ENCODE results near the gene SDK2.

DNA sequence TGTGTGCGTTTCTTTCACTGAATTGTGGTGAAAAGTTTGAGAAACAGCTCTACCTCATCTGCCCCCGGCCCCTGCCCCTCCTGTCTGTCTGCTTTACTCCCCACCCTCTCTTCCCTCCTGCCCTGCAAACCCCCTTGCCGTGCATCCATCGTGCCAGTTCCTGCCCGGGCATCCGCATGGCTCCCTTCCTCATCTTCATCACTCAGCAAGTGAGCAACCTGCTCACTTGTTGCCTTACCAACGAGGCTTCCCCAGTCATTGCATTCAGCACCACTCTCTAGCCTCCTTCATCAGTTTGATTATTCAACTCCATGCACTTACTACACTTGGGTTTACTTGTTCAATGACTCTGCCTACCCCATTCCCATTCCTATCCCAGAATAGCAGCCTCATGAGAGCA lies 34.8 kb upstream of the SDK2 start:
- TF ChIP-seq POLR2A (IDR thresholded peaks at IDR 0.05; ENCODE audit: low read depth, low read length), result no peak
- TF ChIP-seq TAF1 (IDR thresholded peaks at IDR 0.05; ENCODE audit: low read depth, low read length), result no peak
- no peak for TF ChIP-seq POLR2AphosphoS5 (IDR thresholded peaks at IDR 0.05; ENCODE audit: low read depth, low read length)
- no peak for TF ChIP-seq POU2F2 (IDR thresholded peaks at IDR 0.05; ENCODE audit: low read depth, low read length)
